ENCODE data around the gene EZH1.

- TF ChIP-seq POLR2A (IDR thresholded peaks at IDR 0.05; ENCODE audit: low read depth, low read length) (0 out of 2 replicates have a peak, but pooled peaks have one; percentile 7), EZH2 (IDR thresholded peaks at IDR 0.05; ENCODE audit: borderline replicate concordance, control insufficient read depth, low read depth, low read length) (no peak), PRDM15 (CRISPR knock-in tag; IDR thresholded peaks at IDR 0.05) (no peak), CTCF (IDR thresholded peaks at IDR 0.05 in 2 of 3, conservative IDR thresholded peaks at IDR 0.05 in 1 of 3; ENCODE audit: control insufficient read depth in 2 of 3, extremely low read depth in 1 of 3, insufficient read depth in 1 of 3, low read depth in 3 of 3, low read length in 3 of 3) (no peak), CEBPB (IDR thresholded peaks at IDR 0.05; ENCODE audit: borderline replicate concordance in 1 of 2, low read depth in 2 of 2, low read length in 2 of 2) (no peak), POLR2AphosphoS5 (IDR thresholded peaks at IDR 0.05; ENCODE audit: low read length) (no peak)
These were observed 35.4 kb upstream of the EZH1 start, which contains the start of gene WNK4 for GRCh38 chr17:42779936-42780850.

Measured in GM12878 (cell line).